ENCODE data around the gene FAM83C. TPM values are rescaled to one million over a fixed set of nuclear protein-coding genes. Genes with fewer than 3 reads are reported as not detected.

FAM83C gene
- 0.07 to 0.13 TPM (median 0.11 TPM) in 5 replicates for total RNA-seq (2022; extraction: Qiagen RNA extraction)

DNA sequence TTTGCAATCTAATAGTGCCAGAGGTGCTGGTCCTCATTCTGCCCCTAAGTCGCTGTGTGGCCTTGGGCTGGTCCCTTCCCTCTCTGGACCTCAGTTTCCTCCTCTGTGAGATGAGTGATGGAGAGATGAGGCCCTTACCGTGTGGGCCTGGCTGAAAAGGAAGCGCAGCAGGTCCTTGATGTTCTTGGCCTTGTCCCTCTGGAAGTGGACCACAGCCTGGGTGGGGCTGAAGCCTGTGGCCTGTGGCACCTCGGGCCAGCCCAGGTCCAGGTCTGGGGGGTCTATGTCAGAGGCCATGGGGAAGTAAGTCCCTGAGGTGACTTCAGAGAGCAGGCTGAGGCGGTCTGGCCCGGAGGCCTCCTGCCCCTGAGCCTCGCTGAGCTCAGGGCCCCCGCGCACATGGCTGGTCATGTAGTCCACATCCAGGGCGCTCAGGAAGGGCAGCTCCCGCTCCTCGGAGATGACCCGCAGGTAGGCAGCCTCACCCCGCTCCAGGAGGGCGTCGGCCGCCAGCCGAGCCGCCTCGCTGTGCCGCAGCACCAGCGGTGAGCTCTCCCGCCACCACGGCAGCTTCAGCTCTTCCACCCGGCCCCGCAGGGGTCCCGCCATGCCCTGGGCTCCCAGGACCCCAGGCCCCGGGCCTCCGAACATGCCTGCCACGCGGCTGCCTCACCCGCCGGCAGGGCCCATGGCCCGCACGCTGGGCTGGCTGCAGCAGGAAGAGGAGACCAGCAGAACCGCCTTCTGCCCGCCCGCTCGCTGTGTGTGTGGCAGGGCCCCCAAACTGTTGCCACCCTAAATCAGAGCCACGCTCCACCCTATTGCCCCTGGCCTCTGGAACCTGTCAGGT, at the start of gene FAM83C:
TSS of gene FAM83C (minus strand) at position 772 of the 850 bp plus-strand sequence. CDS start at position 651, 121 bp downstream.

GRCh38 chr20:35284267-35284991, 7.8 kb downstream of the FAM83C start, which contains the start of gene EIF6:
Gene EIF6 (minus strand): TSS chr20:35284772. CDS start chr20:35284487, 285 bp downstream.

GRCh38 chr20:35277531-35278395, 14.5 kb downstream of the FAM83C start, which contains the start of gene MMP24OS:
Gene MMP24OS (minus strand): TSS chr20:35278122. CDS start chr20:35277929, 193 bp downstream.

Other genes with a start within 250 kb of the FAM83C start
- 50.4 to 66.0 TPM (median 61.1 TPM) in 5 replicates for gene TRPC4AP, start 199.6 kb downstream of the FAM83C start, total RNA-seq (2022; extraction: Qiagen RNA extraction)
- gene EDEM2, start 145.1 kb downstream of the FAM83C start, total RNA-seq (2022; extraction: Qiagen RNA extraction): 50.1 to 59.6 TPM (median 58.6 TPM) in 5 replicates
- gene PROCR, start 120.4 kb downstream of the FAM83C start, total RNA-seq (2022; extraction: Qiagen RNA extraction): 121 to 148 TPM (median 145 TPM) in 5 replicates
- 23.4 to 37.2 TPM (median 35.6 TPM) in 5 replicates for gene MMP24, start 65.7 kb downstream of the FAM83C start, total RNA-seq (2022; extraction: Qiagen RNA extraction)
- gene MMP24OS, start 14.3 kb downstream of the FAM83C start, total RNA-seq (2022; extraction: Qiagen RNA extraction): 65.9 to 100 TPM (median 88.9 TPM) in 5 replicates
- 392 to 434 TPM (median 413 TPM) in 5 replicates for gene EIF6, start 7.7 kb downstream of the FAM83C start, total RNA-seq (2022; extraction: Qiagen RNA extraction)
- gene UQCC1, start 119.5 kb upstream of the FAM83C start, total RNA-seq (2022; extraction: Qiagen RNA extraction): 28.1 to 31.5 TPM (median 30.2 TPM) in 5 replicates
- gene GDF5, start 145.8 kb upstream of the FAM83C start, total RNA-seq (2022; extraction: Qiagen RNA extraction): not detected in 5 replicates
- gene CEP250, start 163.2 kb upstream of the FAM83C start, total RNA-seq (2022; extraction: Qiagen RNA extraction): 14.4 to 32.7 TPM (median 27.2 TPM) in 5 replicates
- gene C20orf173, start 237.2 kb upstream of the FAM83C start, total RNA-seq (2022; extraction: Qiagen RNA extraction): not detected in 5 replicates
- 228 to 236 TPM (median 231 TPM) in 5 replicates for gene ERGIC3, start 249.7 kb upstream of the FAM83C start, total RNA-seq (2022; extraction: Qiagen RNA extraction)